ENCODE results near the gene VDR. TPM values are rescaled to one million over a fixed set of nuclear protein-coding genes. Genes with fewer than 3 reads are reported as not detected.
A peak's percentile ranks its signal among the peaks of the same experiment; 100 is the strongest.
"Not testable (repeated sequence)": the region's sequence is repeated elsewhere in the genome, so short reads cannot be mapped to it uniquely, and the experiment has no call there.

VDR gene
- total RNA-seq, 4 donors from 2014 or later, result 16.6 to 25.0 (median 21.3) TPM

- no peaks in the 10 kb centered on the region for H3K9me3 ChIP-seq
- H3K4me1 ChIP-seq, result peaks cover 79 to 93% (median 81%) of the 10 kb centered on the region in 3 donors
- H3K27ac ChIP-seq, result peak overlapping the region; percentile 96 to 99 (median 98)
- 14 to 17% methylated on average over 7 of the region's 23 CpGs for WGBS, 2 donors
- TF ChIP-seq POLR2A (IDR thresholded peaks at IDR 0.05), result no peak
- H3K4me3 ChIP-seq, result peak overlapping the region; percentile 64 to 95 (median 82)
- DNase-seq, result no peak
- no peaks in the 10 kb centered on the region for H3K36me3 ChIP-seq
- no peaks in the 10 kb centered on the region for H3K27me3 ChIP-seq
- intact Hi-C loops (cut with DNase I), result no loop called here
Observed at GRCh38 chr12:47818467-47819137, 86.2 kb downstream of the VDR start.

GRCh38 chr12:47818007-47818376, 86.8 kb downstream of the VDR start:
- 43% methylated on average over 3 of the region's 3 CpGs; no CpG with 5 or more reads in 1 of the 2 donors for WGBS, 2 donors
- H3K27ac ChIP-seq, result peak overlapping the region; percentile 96 to 99 (median 98)
- DNase-seq, result no peak
- H3K36me3 ChIP-seq, result no peaks in the 10 kb centered on the region
- peak overlapping the region; percentile 64 to 95 (median 82) for H3K4me3 ChIP-seq
- H3K4me1 ChIP-seq, result peaks cover 79 to 93% (median 83%) of the 10 kb centered on the region in 3 donors
- H3K27me3 ChIP-seq, result no peaks in the 10 kb centered on the region
- no peak for TF ChIP-seq POLR2A (IDR thresholded peaks at IDR 0.05)
- TF ChIP-seq CTCF (IDR thresholded peaks at IDR 0.05), result no peak
- no peaks in the 10 kb centered on the region for H3K9me3 ChIP-seq
- intact Hi-C loops (cut with DNase I), result no loop called here

- no peak for DNase-seq
- H3K27ac ChIP-seq, result peak overlapping the region; percentile 96 to 99 (median 98)
- H3K4me3 ChIP-seq, result peak overlapping the region; percentile 10 to 95 (median 70)
Observed at GRCh38 chr12:47817272-47818006, 87.4 kb downstream of the VDR start.

GRCh38 chr12:47816403-47817271, 88.2 kb downstream of the VDR start:
- Histone ChIP-seq H3K27ac (peak overlapping the region; percentile 96 to 99 (median 98)), H3K9me3 (no peaks in the 10 kb centered on the region), H3K36me3 (no peaks in the 10 kb centered on the region), H3K4me1 (peaks cover 76 to 93% (median 84%) of the 10 kb centered on the region in 3 donors), H3K27me3 (no peaks in the 10 kb centered on the region), H3K4me3 (peak overlapping the region in 3 of 4 donors; percentile 64 to 95 (median 77))
- TF ChIP-seq CTCF (IDR thresholded peaks at IDR 0.05) (no peak), POLR2A (IDR thresholded peaks at IDR 0.05) (no peak)
- no peak for DNase-seq
- 41 to 47% methylated on average over 6 to 8 of the region's 12 CpGs for WGBS, 2 donors
- intact Hi-C loops (cut with DNase I), result no loop called here

More at GRCh38 chr12:47817272-47818006, 87.4 kb downstream of the VDR start:
- peaks cover 76 to 93% (median 83%) of the 10 kb centered on the region in 3 donors for H3K4me1 ChIP-seq
- H3K9me3 ChIP-seq, result no peaks in the 10 kb centered on the region
- WGBS, 2 donors, result 30 to 35% methylated on average over 2 to 7 of the region's 7 CpGs
- intact Hi-C loops (cut with DNase I), result no loop called here
- H3K36me3 ChIP-seq, result no peaks in the 10 kb centered on the region
- no peaks in the 10 kb centered on the region for H3K27me3 ChIP-seq
- TF ChIP-seq POLR2A (IDR thresholded peaks at IDR 0.05), result peak in 1 of 4 donors; percentile 7
- TF ChIP-seq CTCF (IDR thresholded peaks at IDR 0.05), result peak in 3 of 6 experiments; percentile 5 to 27 (median 12)

- peak overlapping the region; percentile 86 to 99 (median 98) for H3K27ac ChIP-seq
- H3K36me3 ChIP-seq; intact Hi-C loops (cut with DNase I); H3K9me3 ChIP-seq; DNase-seq; H3K4me3 ChIP-seq; H3K27me3 ChIP-seq: not testable (repeated sequence)
- H3K4me1 ChIP-seq, result peaks cover 77 to 93% (median 83%) of the 10 kb centered on the region in 3 donors
- 90 to 91% methylated on average over 5 of the region's 5 CpGs for WGBS, 2 donors
Observed at GRCh38 chr12:47815447-47815846, 89.3 kb downstream of the VDR start.

All from esophagus squamous epithelium (tissue), 5 donors.